ENCODE results near the gene JAKMIP2.

Gene JAKMIP2

GRCh38 chr5:147690595-147690994, 91.9 kb downstream of the JAKMIP2 start:
- no peak for DNase-seq

GRCh38 chr5:147689426-147689825, 93.1 kb downstream of the JAKMIP2 start:
- no peak for DNase-seq

- no peak for DNase-seq
Measured at GRCh38 chr5:147688656-147689356, 93.7 kb downstream of the JAKMIP2 start.

GRCh38 chr5:147687118-147687517, 95.4 kb downstream of the JAKMIP2 start:
- no peak for DNase-seq

- no peak for DNase-seq
Measured at GRCh38 chr5:147686421-147686820, 96.1 kb downstream of the JAKMIP2 start.

- DNase-seq = no peak
Measured at GRCh38 chr5:147685993-147686392, 96.5 kb downstream of the JAKMIP2 start.

GRCh38 chr5:147675168-147675567, 107.4 kb downstream of the JAKMIP2 start:
- no peak for DNase-seq

- no peak for DNase-seq
Measured at GRCh38 chr5:147674411-147674810, 108.1 kb downstream of the JAKMIP2 start.

GRCh38 chr5:147673791-147674190, 108.7 kb downstream of the JAKMIP2 start:
- DNase-seq = no peak

GRCh38 chr5:147673266-147673665, 109.3 kb downstream of the JAKMIP2 start:
- no peak for DNase-seq

- no peak for DNase-seq
Measured at GRCh38 chr5:147671365-147671764, 111.2 kb downstream of the JAKMIP2 start.

GRCh38 chr5:147670815-147671214, 111.7 kb downstream of the JAKMIP2 start:
- DNase-seq = no peak

- DNase-seq = no peak
Measured at GRCh38 chr5:147669169-147669869, 113.2 kb downstream of the JAKMIP2 start.

GRCh38 chr5:147668385-147668784, 114.1 kb downstream of the JAKMIP2 start:
- DNase-seq = no peak

GRCh38 chr5:147667363-147667762, 115.2 kb downstream of the JAKMIP2 start:
- DNase-seq = no peak

- no peak for DNase-seq
Measured at GRCh38 chr5:147666419-147666818, 116.1 kb downstream of the JAKMIP2 start.

- DNase-seq = no peak
Measured at GRCh38 chr5:147661541-147661940, 121.0 kb downstream of the JAKMIP2 start.

GRCh38 chr5:147659166-147659929, 123.2 kb downstream of the JAKMIP2 start:
- DNase-seq = no peak

- no peak for DNase-seq
Measured at GRCh38 chr5:147658293-147658932, 124.1 kb downstream of the JAKMIP2 start.

GRCh38 chr5:147648597-147648996, 133.9 kb downstream of the JAKMIP2 start:
- no peak for DNase-seq

- DNase-seq = no peak
Measured at GRCh38 chr5:147645197-147645596, 137.3 kb downstream of the JAKMIP2 start.

GRCh38 chr5:147644460-147644859, 138.1 kb downstream of the JAKMIP2 start:
- no peak for DNase-seq

- no peak for DNase-seq
Measured at GRCh38 chr5:147643142-147643541, 139.4 kb downstream of the JAKMIP2 start.
